Measurements from ENCODE around the gene FLYWCH2.

GRCh38 chr16:2843526-2843925, 39.5 kb upstream of the FLYWCH2 start:
- no peak for TF ChIP-seq CTCF (IDR thresholded peaks at IDR 0.05)
- TF ChIP-seq ZFX (IDR thresholded peaks at IDR 0.05; ENCODE audit: borderline replicate concordance), result no peak
